K562 (cell line): ENCODE results near the gene PTP4A1. TPM values are rescaled to one million over a fixed set of nuclear protein-coding genes. Genes with fewer than 3 reads are reported as not detected.

Source experiments
- CHD4 ChIP-seq: fragments of 200-600 bp; sonication (generic); IDR thresholded peaks from 3 replicates; pipeline ENCODE4 v1.6.1; 2012; ENCODE audit warnings: low read depth, mild to moderate bottlenecking, mixed read lengths, low read length, inconsistent platforms; ENCODE audit not compliant: insufficient read depth, insufficient replicate concordance, poor library complexity, severe bottlenecking
- EP300 ChIP-seq: IDR thresholded peaks from 2 replicates; pipeline ENCODE4 v1.6.1; 2012; ENCODE audit warnings: low read length, improper control_type of control experiment
- HCFC1 ChIP-seq: IDR thresholded peaks from 2 replicates; pipeline ENCODE4 v1.6.1; 2012; ENCODE audit warnings: low read depth, low read length, improper control_type of control experiment
- JUND ChIP-seq, 2 experiments: IDR thresholded peaks; 2 replicates in 1 of 2; 3 replicates in 1 of 2; pipeline ENCODE4 v1.6.1; 2011; ENCODE audit warnings: borderline replicate concordance in 2 of 2, low read depth in 2 of 2, low read length in 2 of 2, improper control_type of control experiment in 1 of 2, missing biosample characterization in 1 of 2, missing genetic modification characterization in 1 of 2, missing genetic modification reagents in 1 of 2
- MCM5 ChIP-seq: fragments of 450-650 bp; IDR thresholded peaks from 2 replicates; pipeline ENCODE4 v1.6.1; 2016; ENCODE audit warnings: low read depth
- MEF2A ChIP-seq: IDR thresholded peaks from 2 replicates; pipeline ENCODE4 v1.6.1; 2011; ENCODE audit warnings: low read depth, mild to moderate bottlenecking, low read length, moderate library complexity; ENCODE audit not compliant: control insufficient read depth
- MIER1 ChIP-seq: fragments of 450-650 bp; IDR thresholded peaks from 2 replicates; pipeline ENCODE4 v1.6.1; 2016; ENCODE audit warnings: antibody characterized with exemption, mild to moderate bottlenecking, low read depth
- MTA2 ChIP-seq: fragments of 450-650 bp; IDR thresholded peaks from 2 replicates; pipeline ENCODE4 v1.6.1; 2016; ENCODE audit warnings: low read depth
- MYBL2 ChIP-seq, 2 experiments: fragments of 450-650 bp in 1 of 2; sonication (generic) in 1 of 2; formaldehyde crosslinking in 1 of 2; IDR thresholded peaks; 2 replicates each; pipeline versions ENCODE4 v1.6.1 to v1.8.1; 2017 to 2022; ENCODE audit warnings: borderline replicate concordance in 1 of 2, inconsistent platforms in 1 of 2, low read depth in 1 of 2, mild to moderate bottlenecking in 1 of 2, missing genetic modification reagents in 1 of 2, moderate library complexity in 1 of 2
- NEUROD1 ChIP-seq: fragments of 150-350 bp; IDR thresholded peaks from 2 replicates; pipeline ENCODE4 v1.6.1; 2014; ENCODE audit warnings: borderline replicate concordance, low read length, low read depth; ENCODE audit not compliant: partially characterized antibody
- NR2F6 ChIP-seq: fragments of 450-650 bp; formaldehyde crosslinking; IDR thresholded peaks from 2 replicates; pipeline ENCODE4 v1.4.0; 2020; ENCODE audit warnings: mild to moderate bottlenecking
- PCBP2 ChIP-seq: fragments of 200-400 bp; formaldehyde crosslinking; IDR thresholded peaks from 2 replicates; pipeline ENCODE4 v1.6.1; 2018; ENCODE audit warnings: low read length, low read depth, mild to moderate bottlenecking, moderate library complexity; ENCODE audit not compliant: poor library complexity, severe bottlenecking
- PHF20 ChIP-seq: fragments of 450-650 bp; IDR thresholded peaks from 2 replicates; pipeline ENCODE4 v1.6.1; 2018; ENCODE audit not compliant: partially characterized antibody
- PRMT5 ChIP-seq: sonication (generic); formaldehyde crosslinking; IDR thresholded peaks from 2 replicates; pipeline ENCODE4 v1.5.0; 2020; ENCODE audit warnings: missing genetic modification reagents
- TRIM28 ChIP-seq: fragments of 450-650 bp; IDR thresholded peaks from 2 replicates; pipeline ENCODE4 v1.6.1; 2017
- ZFP30 ChIP-seq: fragments of 250-450 bp; sonication (Bioruptor Pico); IDR thresholded peaks from 2 replicates; pipeline ENCODE4 v1.8.0; 2022; ENCODE audit warnings: moderate library complexity, mild to moderate bottlenecking, inconsistent platforms, borderline replicate concordance
- ZNF239 ChIP-seq: fragments of 250-450 bp; sonication (Bioruptor Pico); IDR thresholded peaks from 2 replicates; pipeline ENCODE4 v1.4.0; 2020; ENCODE audit warnings: mild to moderate bottlenecking
- polyA plus RNA-seq, 8 experiments: library from polyadenylated mRNA; depleted of rRNA in 4 of 8; stranded (reverse) in 5 of 8; unstranded in 3 of 8; fragments of >200 nt; fragmentation: Nextera tagmentation in 2 of 8; fragmentation: Illumina TruSeq in 1 of 8; extraction: Ambion mirVana in 2 of 8; extraction: Trizol in 1 of 8; gene quantifications; 2 replicates each; pipeline versions ENCODE4 v1.2.1 to v1.2.3, GENCODE V29; 2011 to 2014; ENCODE audit warnings: inconsistent platforms in 1 of 8, missing spikeins in 1 of 8
- total RNA-seq, 7 experiments: library from RNA; depleted of rRNA in 6 of 7; stranded (reverse); fragments of >200 nt in 6 of 7; fragmentation: Illumina TruSeq in 2 of 7; extraction: Trizol in 2 of 7; gene quantifications; 2 replicates each; pipeline versions ENCODE4 v1.2.1 to v1.2.3, GENCODE V29; 2011 to 2021; ENCODE audit warnings: low replicate concordance in 1 of 7
- TF ChIP-seq, protein P1 (sequence below): sonication (generic); formaldehyde crosslinking; IDR thresholded peaks from 2 replicates; pipeline ENCODE4 v1.8.1; 2022; ENCODE audit warnings: missing genetic modification reagents
- TF ChIP-seq, protein P2 (sequence below): fragments of 250-450 bp; sonication (Bioruptor Pico); IDR thresholded peaks from 2 replicates; pipeline ENCODE4 v1.8.0; 2022; ENCODE audit warnings: inconsistent platforms, mild to moderate bottlenecking, moderate library complexity, borderline replicate concordance
- TF ChIP-seq, protein P3 (sequence below): sonication (generic); formaldehyde crosslinking; IDR thresholded peaks from 2 replicates; pipeline ENCODE4 v1.5.0; 2020; ENCODE audit warnings: missing genetic modification reagents
- TF ChIP-seq, protein P4 (sequence below): fragments of 250-450 bp; sonication (Bioruptor Pico); IDR thresholded peaks from 2 replicates; pipeline ENCODE4 v1.8.0; 2021; ENCODE audit warnings: borderline replicate concordance, mild to moderate bottlenecking, moderate library complexity; ENCODE audit not compliant: poor library complexity, severe bottlenecking
- TF ChIP-seq, protein P5 (sequence below): sonication (generic); formaldehyde crosslinking; IDR thresholded peaks from 2 replicates; pipeline ENCODE4 v1.8.0; 2022; ENCODE audit warnings: mild to moderate bottlenecking, missing genetic modification reagents

Gene PTP4A1
- total and polyA plus RNA-seq, 9 of the 15 experiments (the other 6 are each of a cell fraction or from before 2014, with no cell fraction given): 3.7 to 67.5 (median 13.1) TPM

DNA sequence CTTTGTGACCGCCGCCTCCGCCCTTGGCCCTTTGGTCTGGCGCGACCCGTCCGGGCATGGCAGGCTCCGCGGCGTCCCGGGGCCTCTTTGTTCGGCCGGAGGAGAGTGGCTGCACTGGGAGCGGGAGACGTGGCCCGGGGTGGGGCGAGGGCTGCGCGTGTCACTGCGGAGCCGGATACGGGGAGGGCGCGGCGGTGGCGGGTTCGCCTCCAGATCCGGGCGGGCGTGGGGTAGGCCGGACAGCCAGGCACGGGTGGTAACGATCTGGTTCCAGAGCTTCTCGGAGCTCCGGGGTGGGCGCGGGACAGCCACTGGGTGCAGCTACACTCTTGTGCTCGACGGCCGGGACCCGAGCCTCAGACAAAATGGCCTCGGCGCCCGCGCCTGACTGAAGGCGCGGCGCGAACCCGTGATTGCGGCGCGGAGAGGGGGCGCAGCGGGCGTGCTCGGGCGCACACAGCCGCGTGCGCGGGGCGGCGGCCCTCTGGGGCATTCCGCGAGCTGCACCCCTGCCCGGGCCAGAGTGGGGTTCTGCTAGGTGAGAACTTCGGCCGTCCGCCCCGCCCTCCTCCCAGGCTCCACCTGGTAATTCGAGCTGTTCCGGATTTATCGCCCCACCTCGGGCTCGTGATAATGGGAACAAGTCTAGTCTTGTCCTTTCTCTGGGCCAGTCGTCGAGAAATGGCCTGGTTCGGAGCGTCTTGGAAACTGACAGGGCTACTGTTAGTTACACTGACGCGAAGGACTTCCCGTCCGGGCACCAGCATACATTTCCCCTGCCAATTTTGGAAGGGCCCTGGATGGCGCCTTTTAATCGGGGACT lies 1.0 kb downstream of the PTP4A1 start (continued):
- TF ChIP-seq CHD4 (no peak), MTA2 (no peak), ZNF239 (CRISPR knock-in tag) (no peak), NR2F6 (no peak), ZFP30 (no peak), NEUROD1 (no peak), JUND (IDR thresholded peaks at IDR 0.05; ENCODE audit: borderline replicate concordance, low read depth, low read length) (no peak; the same call in 1 of the 2 replicates), JUND (tag; IDR thresholded peaks at IDR 0.05; ENCODE audit: borderline replicate concordance, low read depth, low read length) (no peak), PHF20 (no peak), TRIM28 (no peak), MCM5 (no peak), HCFC1 (no peak), PRMT5 (CRISPR knock-in tag) (no peak), MYBL2 (IDR thresholded peaks at IDR 0.05; ENCODE audit: low read depth) (no peak), MYBL2 (CRISPR knock-in tag; IDR thresholded peaks at IDR 0.05; ENCODE audit: borderline replicate concordance) (no peak), PCBP2 (peak; percentile 5), EP300 (no peak), MEF2A (no peak), MIER1 (no peak)
- TF ChIP-seq, protein P1, sequence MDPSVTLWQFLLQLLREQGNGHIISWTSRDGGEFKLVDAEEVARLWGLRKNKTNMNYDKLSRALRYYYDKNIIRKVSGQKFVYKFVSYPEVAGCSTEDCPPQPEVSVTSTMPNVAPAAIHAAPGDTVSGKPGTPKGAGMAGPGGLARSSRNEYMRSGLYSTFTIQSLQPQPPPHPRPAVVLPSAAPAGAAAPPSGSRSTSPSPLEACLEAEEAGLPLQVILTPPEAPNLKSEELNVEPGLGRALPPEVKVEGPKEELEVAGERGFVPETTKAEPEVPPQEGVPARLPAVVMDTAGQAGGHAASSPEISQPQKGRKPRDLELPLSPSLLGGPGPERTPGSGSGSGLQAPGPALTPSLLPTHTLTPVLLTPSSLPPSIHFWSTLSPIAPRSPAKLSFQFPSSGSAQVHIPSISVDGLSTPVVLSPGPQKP (CRISPR knock-in tag): no peak
- TF ChIP-seq, protein P2, sequence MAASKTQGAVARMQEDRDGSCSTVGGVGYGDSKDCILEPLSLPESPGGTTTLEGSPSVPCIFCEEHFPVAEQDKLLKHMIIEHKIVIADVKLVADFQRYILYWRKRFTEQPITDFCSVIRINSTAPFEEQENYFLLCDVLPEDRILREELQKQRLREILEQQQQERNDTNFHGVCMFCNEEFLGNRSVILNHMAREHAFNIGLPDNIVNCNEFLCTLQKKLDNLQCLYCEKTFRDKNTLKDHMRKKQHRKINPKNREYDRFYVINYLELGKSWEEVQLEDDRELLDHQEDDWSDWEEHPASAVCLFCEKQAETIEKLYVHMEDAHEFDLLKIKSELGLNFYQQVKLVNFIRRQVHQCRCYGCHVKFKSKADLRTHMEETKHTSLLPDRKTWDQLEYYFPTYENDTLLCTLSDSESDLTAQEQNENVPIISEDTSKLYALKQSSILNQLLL (CRISPR knock-in tag): no peak
- TF ChIP-seq, protein P3, sequence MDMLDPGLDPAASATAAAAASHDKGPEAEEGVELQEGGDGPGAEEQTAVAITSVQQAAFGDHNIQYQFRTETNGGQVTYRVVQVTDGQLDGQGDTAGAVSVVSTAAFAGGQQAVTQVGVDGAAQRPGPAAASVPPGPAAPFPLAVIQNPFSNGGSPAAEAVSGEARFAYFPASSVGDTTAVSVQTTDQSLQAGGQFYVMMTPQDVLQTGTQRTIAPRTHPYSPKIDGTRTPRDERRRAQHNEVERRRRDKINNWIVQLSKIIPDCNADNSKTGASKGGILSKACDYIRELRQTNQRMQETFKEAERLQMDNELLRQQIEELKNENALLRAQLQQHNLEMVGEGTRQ: no peak
- TF ChIP-seq, protein P4, sequence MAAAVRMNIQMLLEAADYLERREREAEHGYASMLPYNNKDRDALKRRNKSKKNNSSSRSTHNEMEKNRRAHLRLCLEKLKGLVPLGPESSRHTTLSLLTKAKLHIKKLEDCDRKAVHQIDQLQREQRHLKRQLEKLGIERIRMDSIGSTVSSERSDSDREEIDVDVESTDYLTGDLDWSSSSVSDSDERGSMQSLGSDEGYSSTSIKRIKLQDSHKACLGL (CRISPR knock-in tag): no peak
- TF ChIP-seq, protein P5, sequence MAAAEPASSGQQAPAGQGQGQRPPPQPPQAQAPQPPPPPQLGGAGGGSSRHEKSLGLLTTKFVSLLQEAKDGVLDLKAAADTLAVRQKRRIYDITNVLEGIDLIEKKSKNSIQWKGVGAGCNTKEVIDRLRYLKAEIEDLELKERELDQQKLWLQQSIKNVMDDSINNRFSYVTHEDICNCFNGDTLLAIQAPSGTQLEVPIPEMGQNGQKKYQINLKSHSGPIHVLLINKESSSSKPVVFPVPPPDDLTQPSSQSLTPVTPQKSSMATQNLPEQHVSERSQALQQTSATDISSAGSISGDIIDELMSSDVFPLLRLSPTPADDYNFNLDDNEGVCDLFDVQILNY (CRISPR knock-in tag): no peak; the same call in 1 of the 2 replicates
